Esophagus squamous epithelium (tissue), 4 donors: ENCODE data around the gene ITGB3.

ENCODE experiments used
- CTCF ChIP-seq, 6 experiments: fragments of 450-650 bp in 4 of 6; fragments of 200-600 bp in 2 of 6; sonication (generic) in 2 of 6; IDR thresholded peaks; one replicate each; pipeline ENCODE4 v1.5.1; 2016 to 2019; ENCODE audit warnings: antibody characterized with exemption in 6 of 6, mild to moderate bottlenecking in 4 of 6, moderate library complexity in 4 of 6
- POLR2A ChIP-seq, 4 donors: fragments of 450-650 bp; IDR thresholded peaks; one replicate each; pipeline ENCODE4 v1.6.1; 2017; ENCODE audit warnings: antibody characterized with exemption in 4 of 4, mild to moderate bottlenecking in 4 of 4, moderate library complexity in 3 of 4

- TF ChIP-seq CTCF (IDR thresholded peaks at IDR 0.05) (no peak), POLR2A (IDR thresholded peaks at IDR 0.05) (no peak)
Measured at GRCh38 chr17:47224966-47225365, 28.7 kb upstream of the ITGB3 start.
